Measurements from ENCODE around the gene MACROD2. TPM values are rescaled to one million over a fixed set of nuclear protein-coding genes. Genes with fewer than 3 reads are reported as not detected.

Gene MACROD2
- total RNA-seq, 3 donors from 2014 or later, result 3.2 to 7.6 (median 6.4) TPM

GRCh38 chr20:14984768-14985622, 989.7 kb downstream of the MACROD2 start:
- no peak overlapping the region for H3K4me3 ChIP-seq

GRCh38 chr20:14986026-14986655, 990.8 kb downstream of the MACROD2 start:
- Histone ChIP-seq H3K4me3 (no peak overlapping the region), H3K9me3 (peaks cover 13% of the 10 kb centered on the region), H3K36me3 (ENCODE audit: low read depth) (no peaks in the 10 kb centered on the region), H3K4me1 (ENCODE audit: low read depth) (peaks cover 10% of the 10 kb centered on the region)
- peak; percentile 70 to 93 (median 79) for DNase-seq
- intact Hi-C loops (cut with DNase I, micrococcal nuclease), result no loop called here
- ATAC-seq, result peak; percentile 96
- no peak for TF ChIP-seq CTCF (IDR thresholded peaks at IDR 0.05)

More at GRCh38 chr20:14984768-14985622, 989.7 kb downstream of the MACROD2 start:
- peaks cover 10% of the 10 kb centered on the region for H3K4me1 ChIP-seq (ENCODE audit: low read depth)
- peak; percentile 39 for ATAC-seq
- TF ChIP-seq CTCF (IDR thresholded peaks at IDR 0.05), result no peak
- H3K36me3 ChIP-seq (ENCODE audit: low read depth), result no peaks in the 10 kb centered on the region
- peak in 1 of 3 donors; percentile 32 for DNase-seq
- intact Hi-C loops (cut with DNase I, micrococcal nuclease), result no loop called here
- peaks cover 13% of the 10 kb centered on the region for H3K9me3 ChIP-seq

- DNase-seq (peak in 1 of 3 donors; percentile 23), ATAC-seq (no peak)
- Histone ChIP-seq H3K9me3 (peaks cover 13% of the 10 kb centered on the region), H3K4me1 (ENCODE audit: low read depth) (peaks cover 10% of the 10 kb centered on the region), H3K36me3 (ENCODE audit: low read depth) (no peaks in the 10 kb centered on the region), H3K4me3 (no peak overlapping the region)
- TF ChIP-seq CTCF (IDR thresholded peaks at IDR 0.05), result no peak
- intact Hi-C loops (cut with DNase I, micrococcal nuclease), result no loop called here
These were observed 991.3 kb downstream of the MACROD2 start for GRCh38 chr20:14986656-14987055.

- Histone ChIP-seq H3K4me1 (ENCODE audit: low read depth) (peaks cover 10% of the 10 kb centered on the region), H3K9me3 (no peaks in the 10 kb centered on the region), H3K4me3 (no peak overlapping the region), H3K36me3 (ENCODE audit: low read depth) (no peaks in the 10 kb centered on the region)
- intact Hi-C loops (cut with DNase I, micrococcal nuclease), result no loop called here
- DNase-seq (no peak), ATAC-seq (no peak)
- no peak for TF ChIP-seq CTCF (IDR thresholded peaks at IDR 0.05)
These were observed 994.4 kb downstream of the MACROD2 start for GRCh38 chr20:14989535-14990290.

GRCh38 chr20:14991023-14991422, 995.7 kb downstream of the MACROD2 start:
- intact Hi-C loops (cut with DNase I, micrococcal nuclease), result no loop called here
- no peak for ATAC-seq
- no peaks in the 10 kb centered on the region for H3K36me3 ChIP-seq (ENCODE audit: low read depth)

More at GRCh38 chr20:14991023-14991422, 995.7 kb downstream of the MACROD2 start:
- Histone ChIP-seq H3K4me1 (ENCODE audit: low read depth) (peaks cover 7% of the 10 kb centered on the region), H3K4me3 (no peak overlapping the region), H3K9me3 (no peaks in the 10 kb centered on the region)
- no peak for TF ChIP-seq CTCF (IDR thresholded peaks at IDR 0.05)
- DNase-seq, result no peak
